Measurements from ENCODE around the gene PSMB7.

GRCh38 chr9:124375726-124376125 lies 39.5 kb downstream of the PSMB7 start:
- TF ChIP-seq CTCF (IDR thresholded peaks at IDR 0.05), result no peak
- TF ChIP-seq POLR2A (IDR thresholded peaks at IDR 0.05), result no peak

All from heart left ventricle (tissue), 13 donors.